Central memory CD8-positive, alpha-beta T cell (primary cell): ENCODE results near the gene ITGB1BP1.

Experiments
- ATAC-seq: fragments of 150-1000 bp; cut with Tn5 transposase; replicated peaks from 2 replicates; pipeline ENCODE4 v1.10.0; 2022; ENCODE audit warnings: mild to moderate bottlenecking, moderate FRiP score, moderate number of reproducible peaks; ENCODE audit not compliant: poor library complexity, severe bottlenecking; ENCODE audit errors: extremely low read depth
- DNase-seq, 2 donors: peaks; one replicate each; pipeline ENCODE4 v3.0.0; 2021; ENCODE audit warnings: low spot score in 2 of 2
- H3K27ac Mint-ChIP-seq: one replicate; pipeline ENCODE4 v1.8.0; 2022; ENCODE audit warnings: low read depth, mild to moderate bottlenecking, moderate library complexity, mixed read lengths
- H3K27me3 Mint-ChIP-seq: one replicate; pipeline ENCODE4 v1.8.0; 2022; ENCODE audit warnings: mixed read lengths
- H3K36me3 Mint-ChIP-seq: one replicate; pipeline ENCODE4 v1.8.0; 2022; ENCODE audit warnings: mild to moderate bottlenecking, moderate library complexity, mixed read lengths; ENCODE audit not compliant: insufficient read depth
- H3K4me1 Mint-ChIP-seq: one replicate; pipeline ENCODE4 v1.8.0; 2022; ENCODE audit warnings: mixed read lengths
- H3K4me3 Mint-ChIP-seq: one replicate; pipeline ENCODE4 v1.8.0; 2022; ENCODE audit warnings: mild to moderate bottlenecking, moderate library complexity, mixed read lengths
- H3K9me3 Mint-ChIP-seq: one replicate; pipeline ENCODE4 v1.8.0; 2022; ENCODE audit warnings: mixed read lengths

The ITGB1BP1 gene

GRCh38 chr2:9423100-9423921, at the start of gene ITGB1BP1, which contains the start of gene CPSF3:
Gene ITGB1BP1 (minus strand): TSS chr2:9423528. CDS start chr2:9418697, 4,831 bp downstream.
Gene CPSF3 (plus strand): TSS chr2:9423654. CDS start chr2:9423774, 120 bp downstream.
- DNase-seq (peak; percentile 93 to 95), ATAC-seq (peak; percentile 93)
- H3K4me1 Mint-ChIP-seq, result peaks cover 32% of the 10 kb centered on the region
- H3K4me3 Mint-ChIP-seq, result no peak within 1 kb of the TSS
- no peaks in the 10 kb centered on the region for H3K9me3 Mint-ChIP-seq
- H3K27ac Mint-ChIP-seq, result peak within 1 kb of the TSS; percentile 93
- H3K27me3 Mint-ChIP-seq, result no peaks in the 10 kb centered on the region
- peaks cover 14% of the 10 kb centered on the region for H3K36me3 Mint-ChIP-seq

GRCh38 chr2:9472511-9472910, 49.2 kb upstream of the ITGB1BP1 start:
- no peak for DNase-seq
- no peak overlapping the region for H3K4me3 Mint-ChIP-seq
- peaks cover 24% of the 10 kb centered on the region for H3K4me1 Mint-ChIP-seq
- H3K27me3 Mint-ChIP-seq, result no peaks in the 10 kb centered on the region
- H3K27ac Mint-ChIP-seq, result no peak overlapping the region
- no peak for ATAC-seq
- H3K9me3 Mint-ChIP-seq, result no peaks in the 10 kb centered on the region
- peaks cover 5% of the 10 kb centered on the region for H3K36me3 Mint-ChIP-seq

GRCh38 chr2:9471206-9471605, 47.9 kb upstream of the ITGB1BP1 start:
- peaks cover 13% of the 10 kb centered on the region for H3K4me1 Mint-ChIP-seq
- no peak overlapping the region for H3K4me3 Mint-ChIP-seq
- ATAC-seq (no peak), DNase-seq (no peak)
- H3K9me3 Mint-ChIP-seq, result no peaks in the 10 kb centered on the region
- peaks cover 2% of the 10 kb centered on the region for H3K36me3 Mint-ChIP-seq
- no peaks in the 10 kb centered on the region for H3K27me3 Mint-ChIP-seq
- no peak overlapping the region for H3K27ac Mint-ChIP-seq

GRCh38 chr2:9467687-9468086, 44.4 kb upstream of the ITGB1BP1 start:
- Mint-ChIP-seq H3K27ac (no peak overlapping the region), H3K36me3 (peaks cover 3% of the 10 kb centered on the region), H3K4me3 (no peak overlapping the region), H3K4me1 (peaks cover 7% of the 10 kb centered on the region), H3K9me3 (no peaks in the 10 kb centered on the region), H3K27me3 (no peaks in the 10 kb centered on the region)
- DNase-seq, result no peak
- ATAC-seq, result no peak

GRCh38 chr2:9466147-9466683, 42.9 kb upstream of the ITGB1BP1 start:
- Mint-ChIP-seq H3K4me3 (no peak overlapping the region), H3K27me3 (no peaks in the 10 kb centered on the region), H3K36me3 (peaks cover 8% of the 10 kb centered on the region)

GRCh38 chr2:9465170-9465569, 41.8 kb upstream of the ITGB1BP1 start:
- ATAC-seq (no peak), DNase-seq (no peak)
- Mint-ChIP-seq H3K9me3 (no peaks in the 10 kb centered on the region), H3K4me3 (no peak overlapping the region), H3K4me1 (peaks cover 8% of the 10 kb centered on the region), H3K27me3 (no peaks in the 10 kb centered on the region), H3K27ac (no peak overlapping the region), H3K36me3 (peaks cover 10% of the 10 kb centered on the region)

More at GRCh38 chr2:9466147-9466683, 42.9 kb upstream of the ITGB1BP1 start:
- Mint-ChIP-seq H3K4me1 (peaks cover 8% of the 10 kb centered on the region), H3K27ac (no peak overlapping the region), H3K9me3 (no peaks in the 10 kb centered on the region)
- DNase-seq (no peak), ATAC-seq (no peak)

GRCh38 chr2:9463698-9464034, 40.3 kb upstream of the ITGB1BP1 start:
- H3K36me3 Mint-ChIP-seq, result peaks cover 12% of the 10 kb centered on the region
- H3K27me3 Mint-ChIP-seq, result no peaks in the 10 kb centered on the region
- ATAC-seq (peak; percentile 82), DNase-seq (no peak)
- H3K4me3 Mint-ChIP-seq, result no peak overlapping the region
- no peaks in the 10 kb centered on the region for H3K9me3 Mint-ChIP-seq
- H3K4me1 Mint-ChIP-seq, result peaks cover 8% of the 10 kb centered on the region
- no peak overlapping the region for H3K27ac Mint-ChIP-seq

- Mint-ChIP-seq H3K36me3 (peaks cover 14% of the 10 kb centered on the region), H3K4me1 (peaks cover 8% of the 10 kb centered on the region)
Measured at GRCh38 chr2:9462886-9463697, 39.8 kb upstream of the ITGB1BP1 start.

GRCh38 chr2:9462313-9462712, 39.0 kb upstream of the ITGB1BP1 start:
- peaks cover 14% of the 10 kb centered on the region for H3K36me3 Mint-ChIP-seq
- H3K27me3 Mint-ChIP-seq, result no peaks in the 10 kb centered on the region
- H3K27ac Mint-ChIP-seq, result no peak overlapping the region

More at GRCh38 chr2:9462886-9463697, 39.8 kb upstream of the ITGB1BP1 start:
- ATAC-seq (peak; percentile 66), DNase-seq (no peak)
- Mint-ChIP-seq H3K4me3 (no peak overlapping the region), H3K27ac (no peak overlapping the region), H3K9me3 (no peaks in the 10 kb centered on the region), H3K27me3 (no peaks in the 10 kb centered on the region)

GRCh38 chr2:9461079-9461478, 37.8 kb upstream of the ITGB1BP1 start:
- no peak overlapping the region for H3K4me3 Mint-ChIP-seq
- no peak for ATAC-seq
- no peak overlapping the region for H3K27ac Mint-ChIP-seq
- H3K4me1 Mint-ChIP-seq, result peaks cover 8% of the 10 kb centered on the region
- no peaks in the 10 kb centered on the region for H3K27me3 Mint-ChIP-seq
- no peaks in the 10 kb centered on the region for H3K9me3 Mint-ChIP-seq
- peaks cover 20% of the 10 kb centered on the region for H3K36me3 Mint-ChIP-seq
- no peak for DNase-seq

More at GRCh38 chr2:9462313-9462712, 39.0 kb upstream of the ITGB1BP1 start:
- Mint-ChIP-seq H3K9me3 (no peaks in the 10 kb centered on the region), H3K4me3 (no peak overlapping the region), H3K4me1 (peaks cover 8% of the 10 kb centered on the region)
- DNase-seq, result no peak
- ATAC-seq, result no peak

- Mint-ChIP-seq H3K4me1 (peaks cover 8% of the 10 kb centered on the region), H3K4me3 (no peak overlapping the region), H3K36me3 (peaks cover 24% of the 10 kb centered on the region), H3K27ac (no peak overlapping the region), H3K9me3 (no peaks in the 10 kb centered on the region), H3K27me3 (no peaks in the 10 kb centered on the region)
- ATAC-seq (no peak), DNase-seq (no peak)
Measured at GRCh38 chr2:9460441-9461017, 37.2 kb upstream of the ITGB1BP1 start.

- Mint-ChIP-seq H3K27me3 (no peaks in the 10 kb centered on the region), H3K4me1 (no peaks in the 10 kb centered on the region), H3K9me3 (no peaks in the 10 kb centered on the region), H3K4me3 (no peak overlapping the region), H3K36me3 (peaks cover 48% of the 10 kb centered on the region), H3K27ac (no peak overlapping the region)
- ATAC-seq, result no peak
- no peak for DNase-seq
Measured at GRCh38 chr2:9451231-9451630, 27.9 kb upstream of the ITGB1BP1 start.
